HG03196 (cell line): ENCODE measurements around the gene PLEKHM3.
"Not testable (repeated sequence)": the region's sequence is repeated elsewhere in the genome, so short reads cannot be mapped to it uniquely, and the experiment has no call there.

Source experiments
- ATAC-seq: cut with Tn5 transposase; IDR thresholded peaks from one replicate; pipeline ENCODE4 v1.9.1; 2021; ENCODE audit not compliant: unreplicated experiment

PLEKHM3 gene

DNA sequence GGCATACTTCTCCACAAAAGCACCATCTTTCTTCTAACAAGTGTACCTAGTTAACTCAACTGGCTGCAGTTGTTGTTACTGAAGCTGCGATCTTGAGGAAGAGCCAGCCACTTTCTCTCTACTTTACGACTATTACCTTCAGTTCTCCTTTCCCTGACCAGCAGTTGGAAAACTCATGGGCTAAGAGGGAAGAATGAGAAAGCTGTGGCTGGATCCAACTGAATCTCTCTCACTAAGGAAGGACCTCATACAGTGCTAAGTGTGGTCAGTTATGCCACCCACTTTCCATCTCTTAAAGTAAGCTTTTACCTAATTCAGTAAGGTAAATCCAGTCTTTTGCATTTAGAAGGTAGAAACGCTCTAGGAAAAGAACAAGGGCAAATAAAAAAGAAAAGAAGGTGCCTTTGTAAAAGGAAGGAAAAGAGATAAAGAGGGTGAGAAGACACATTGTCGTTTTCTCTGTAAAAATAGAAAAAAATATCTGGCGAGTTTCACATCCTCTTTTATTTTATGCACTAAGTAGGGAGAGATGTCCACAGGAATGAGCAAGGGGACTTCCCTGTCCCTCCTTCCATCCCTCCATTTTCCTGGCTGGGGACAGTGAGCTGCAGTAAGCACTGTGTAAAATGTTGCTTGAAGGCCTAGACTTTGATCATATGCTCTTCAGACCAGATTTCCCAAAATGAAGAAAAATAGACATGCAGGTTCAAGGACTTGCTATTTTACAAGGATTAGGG is 73.4 kb downstream of the PLEKHM3 start:
- ATAC-seq: no peak

DNA sequence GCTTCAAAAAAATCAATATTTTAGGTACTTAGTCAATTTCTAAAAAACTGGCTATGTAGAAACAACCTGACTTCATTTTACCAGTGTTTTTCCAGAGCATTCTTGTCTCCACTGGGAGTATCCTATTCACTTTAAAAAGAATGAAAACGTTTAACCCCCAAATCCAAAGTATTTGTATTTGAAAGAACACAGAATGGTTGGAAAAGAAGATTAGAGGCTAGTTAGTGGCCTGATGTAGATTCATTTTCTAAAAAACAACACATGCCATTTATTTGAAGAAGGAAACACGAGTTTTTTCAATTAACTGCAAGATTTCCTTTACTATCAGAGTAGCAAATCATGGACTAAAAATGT is 74.6 kb downstream of the PLEKHM3 start:
- ATAC-seq: no peak

DNA sequence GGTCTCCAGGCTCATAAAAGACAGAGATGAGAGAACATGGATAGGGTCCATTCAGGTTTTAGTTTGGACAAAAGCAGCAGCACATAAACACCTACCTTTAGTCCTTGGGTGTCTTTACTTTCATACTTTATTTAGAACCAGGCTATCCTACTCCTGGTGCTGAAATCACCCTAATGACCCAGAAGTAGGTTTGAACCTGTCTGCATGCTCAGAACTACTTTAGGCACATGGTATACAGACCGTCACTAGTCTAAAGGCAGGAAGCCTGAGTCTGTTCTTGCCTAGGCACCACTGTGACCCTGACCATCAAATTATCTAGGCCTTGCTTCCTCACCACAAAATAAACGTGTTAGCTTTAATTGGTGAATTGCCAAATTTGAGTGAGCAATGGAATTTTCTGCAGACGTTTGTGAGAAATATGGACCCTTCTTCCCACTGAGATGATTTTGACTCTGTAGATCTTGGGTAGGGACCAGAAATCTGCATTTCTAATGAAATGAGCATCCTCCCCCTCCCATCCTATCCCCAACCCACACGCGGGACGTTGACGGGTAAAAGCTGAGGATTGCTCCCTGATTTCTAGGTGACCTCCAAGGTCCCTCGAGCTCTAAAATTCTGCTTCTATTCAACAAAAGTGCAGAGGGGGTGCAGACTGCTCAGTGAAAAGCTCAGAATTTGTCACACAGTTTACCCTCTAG is 75.1 kb downstream of the PLEKHM3 start:
- no peak for ATAC-seq

DNA sequence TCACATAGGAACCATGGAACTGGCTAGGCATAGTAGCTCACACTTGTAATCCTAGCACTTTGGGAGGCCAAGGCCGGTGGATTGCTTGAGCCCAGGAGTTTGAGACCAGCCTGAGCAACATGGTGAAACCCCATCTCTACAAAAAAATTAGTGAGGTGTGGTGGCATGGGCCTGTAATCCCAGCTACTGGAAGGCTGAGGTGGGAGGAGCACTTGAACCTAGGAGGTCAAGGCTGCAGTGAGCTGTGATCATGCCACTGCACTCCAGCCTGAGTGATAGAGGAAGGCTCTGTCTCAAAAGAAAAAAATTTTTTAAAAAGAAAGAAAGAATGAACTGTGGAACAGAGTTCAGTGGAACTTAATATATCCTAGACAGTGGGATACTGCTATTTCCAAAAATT is 76.1 kb downstream of the PLEKHM3 start:
- not testable (repeated sequence) for ATAC-seq

DNA sequence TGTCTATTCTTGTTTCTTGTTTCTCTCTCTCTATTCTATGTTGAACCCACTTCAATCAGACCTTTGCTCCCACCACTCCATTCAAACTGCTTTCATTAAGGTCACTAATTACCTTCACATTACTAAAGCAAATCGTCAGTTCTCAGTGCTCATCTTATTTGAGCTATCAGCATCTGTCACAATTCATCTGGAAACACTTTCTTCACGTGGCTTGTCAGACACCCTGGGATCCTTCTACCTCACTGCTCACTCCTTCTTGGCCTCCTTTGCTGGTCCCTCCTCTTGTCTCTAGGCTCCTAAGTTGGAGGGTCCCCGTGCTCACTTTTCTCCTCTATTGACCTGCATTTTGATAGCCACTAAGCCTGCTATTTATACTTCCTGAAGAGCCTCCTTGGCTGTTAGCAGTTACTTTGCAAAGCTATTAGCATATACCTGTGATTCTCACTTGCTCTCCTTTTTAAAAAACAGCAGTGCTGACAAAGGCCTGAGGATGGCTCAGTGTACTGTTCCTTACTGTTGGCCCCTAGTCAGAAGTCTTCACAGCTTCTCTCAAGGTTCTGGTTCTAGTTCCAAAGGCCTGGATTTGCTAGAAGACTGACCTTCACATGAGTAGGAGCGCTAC is 80.2 kb downstream of the PLEKHM3 start:
- ATAC-seq: no peak

DNA sequence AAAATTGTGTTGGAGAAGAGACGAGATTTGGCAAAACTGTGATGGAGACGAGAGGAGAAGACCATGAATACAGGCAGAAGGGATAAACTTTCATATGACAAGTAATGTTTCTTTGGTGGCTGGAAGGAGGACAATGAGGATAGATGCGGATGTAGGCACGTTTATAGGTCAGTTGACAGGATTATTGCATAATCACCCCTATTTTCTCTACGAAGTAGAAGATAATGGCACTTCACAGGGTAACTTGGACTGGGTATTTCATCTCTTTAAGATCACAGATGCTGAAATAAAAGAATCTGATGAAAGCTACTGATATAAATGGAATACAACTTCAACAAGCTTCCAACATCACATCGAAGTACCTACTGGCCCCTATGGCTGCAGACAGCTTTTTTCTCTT is 81.0 kb downstream of the PLEKHM3 start:
- ATAC-seq: no peak

DNA sequence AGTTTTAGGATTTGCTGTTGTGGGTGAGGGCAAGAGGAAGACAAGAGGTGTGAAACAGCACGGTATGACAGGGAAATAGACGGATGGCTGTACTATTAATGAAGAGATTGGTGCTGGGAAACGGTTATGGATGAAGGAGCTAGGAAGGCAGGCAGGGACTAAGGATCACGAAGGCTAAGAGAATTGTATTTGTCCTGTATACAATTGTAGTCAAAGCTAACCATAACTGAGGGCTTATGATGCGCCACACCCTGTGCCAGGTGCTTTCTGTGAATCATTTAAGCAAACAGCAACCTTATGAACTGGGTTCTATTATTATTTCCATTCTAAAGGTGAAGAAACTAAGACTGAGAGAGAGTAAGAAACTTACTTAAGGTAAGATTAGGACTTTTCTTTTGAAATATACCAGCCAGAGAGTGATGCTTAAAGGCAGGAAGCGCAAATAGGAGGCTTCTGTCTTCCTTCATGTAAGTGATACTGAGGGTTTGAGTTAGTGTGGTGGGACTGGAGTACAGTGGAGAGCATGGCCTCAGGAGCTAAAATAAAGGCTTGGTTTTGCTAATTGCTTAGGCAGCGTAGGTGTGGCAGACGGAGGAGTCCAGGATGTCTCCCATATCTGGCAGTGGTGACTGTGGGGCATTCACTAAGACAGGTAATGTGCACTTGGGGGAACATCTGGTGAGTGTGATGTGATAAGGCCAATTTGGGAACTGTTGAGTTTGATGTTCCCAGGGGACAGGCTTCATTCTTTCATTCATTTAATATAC is 85.8 kb downstream of the PLEKHM3 start:
- ATAC-seq: no peak

DNA sequence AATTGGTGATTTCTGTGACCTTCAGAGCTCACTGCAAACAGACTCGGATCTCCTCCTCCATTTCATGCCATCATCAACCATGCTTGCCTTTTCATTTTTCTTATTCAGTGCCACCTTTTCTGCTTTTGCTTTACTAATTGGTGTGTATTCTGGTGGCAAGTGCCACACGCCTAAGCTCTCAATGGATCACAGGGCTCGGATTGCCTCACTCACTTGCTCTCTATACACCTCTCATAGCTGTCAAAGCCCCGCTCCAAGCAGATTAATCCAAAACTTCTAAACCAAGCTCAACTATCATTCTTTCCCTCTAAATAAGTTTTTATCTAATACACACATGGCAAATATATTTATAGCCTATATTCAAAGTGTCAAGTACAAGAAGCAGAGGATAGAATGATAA is 86.4 kb downstream of the PLEKHM3 start:
- ATAC-seq: no peak

DNA sequence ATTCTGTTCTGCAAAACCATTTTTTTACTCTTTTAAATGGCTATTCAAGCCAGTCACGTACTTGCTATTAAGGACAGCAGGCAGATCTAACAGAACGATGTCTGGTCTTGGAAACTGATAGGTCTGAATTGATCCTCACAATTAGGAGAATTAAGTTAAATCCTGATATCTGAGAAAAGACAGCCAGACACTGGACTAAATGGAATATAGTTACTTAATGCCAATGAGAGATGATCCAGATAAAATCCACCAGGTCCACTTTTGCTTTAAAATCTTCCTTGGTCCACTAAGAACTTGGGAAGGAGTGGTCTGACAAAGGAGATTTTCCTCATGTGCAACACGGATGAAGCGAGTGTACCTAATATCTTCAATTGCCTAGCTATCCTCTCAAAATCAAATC is 86.9 kb downstream of the PLEKHM3 start:
- ATAC-seq: no peak

DNA sequence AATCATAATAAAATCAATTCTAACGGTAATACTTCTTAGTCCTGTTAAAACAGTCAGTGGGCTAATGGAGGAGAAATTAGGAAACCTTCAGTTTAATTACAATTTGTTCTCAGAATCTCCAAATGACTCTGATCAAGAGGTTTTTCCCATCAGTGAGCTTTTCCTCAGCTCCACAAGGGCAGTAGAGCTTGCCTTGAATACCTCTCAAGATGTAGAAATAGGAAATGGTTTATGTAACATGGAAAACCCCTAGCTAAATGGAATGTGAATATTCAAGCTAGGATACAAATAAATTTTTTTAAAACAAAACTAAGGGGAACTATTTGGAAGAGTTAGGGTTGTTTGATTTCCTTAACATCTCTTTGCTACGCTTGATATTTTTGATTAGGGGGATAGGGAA is 87.5 kb downstream of the PLEKHM3 start:
- ATAC-seq: no peak

DNA sequence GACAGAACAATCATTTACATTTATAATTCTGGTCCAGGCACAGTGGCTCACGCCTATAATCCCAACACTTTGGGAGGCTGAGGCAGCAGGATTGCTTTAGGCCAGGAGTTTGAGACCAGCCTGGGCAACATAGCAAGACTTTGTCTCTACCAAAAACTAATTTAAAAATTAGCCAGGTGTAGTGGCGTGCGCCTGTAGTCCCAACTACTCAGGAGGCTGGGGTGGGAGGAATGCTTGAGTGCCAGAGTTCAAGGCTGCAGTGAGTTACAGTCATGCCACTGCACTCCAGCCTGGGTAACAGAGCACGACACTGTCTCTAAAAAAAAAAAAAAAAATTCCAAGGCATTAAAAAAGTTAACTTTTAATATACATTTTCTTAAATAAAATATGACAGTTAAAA is 88.1 kb downstream of the PLEKHM3 start:
- ATAC-seq: no peak

DNA sequence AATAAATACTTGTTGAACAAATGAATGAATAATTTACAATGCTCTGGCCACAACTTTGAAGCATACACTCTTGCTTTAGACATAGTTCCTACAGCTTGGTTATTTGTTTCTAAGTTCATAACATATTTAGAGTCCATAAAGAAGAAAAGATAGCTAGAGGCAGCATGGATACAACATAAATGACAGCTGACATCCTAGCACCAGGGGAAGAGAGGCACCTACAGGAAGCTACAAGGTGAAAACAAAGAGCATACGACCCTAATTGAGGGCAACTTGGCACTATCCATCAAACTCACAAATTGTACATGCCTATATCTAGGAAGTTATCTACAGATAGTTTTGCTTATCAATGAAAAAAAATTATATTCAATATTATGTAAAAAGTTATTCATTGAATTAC is 88.9 kb downstream of the PLEKHM3 start:
- ATAC-seq: no peak

DNA sequence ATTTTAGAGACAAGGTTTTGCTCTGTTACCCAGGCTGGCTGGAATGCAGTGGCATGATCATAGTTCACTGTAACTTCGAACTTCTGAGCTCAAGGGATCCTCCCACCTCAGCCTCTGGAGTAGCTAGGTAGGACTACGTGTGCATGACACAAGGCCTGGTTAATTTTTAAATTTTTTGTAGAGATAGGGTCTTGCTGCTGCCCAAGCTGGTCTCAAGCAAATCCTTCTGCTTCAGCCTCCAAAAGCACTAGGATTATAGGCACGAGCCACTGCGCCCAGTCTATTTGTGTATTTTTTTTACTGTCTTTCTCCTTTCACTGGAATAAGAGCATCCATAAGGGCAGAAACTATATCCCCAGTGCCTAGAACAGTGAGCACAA is 89.3 kb downstream of the PLEKHM3 start:
- ATAC-seq: no peak

DNA sequence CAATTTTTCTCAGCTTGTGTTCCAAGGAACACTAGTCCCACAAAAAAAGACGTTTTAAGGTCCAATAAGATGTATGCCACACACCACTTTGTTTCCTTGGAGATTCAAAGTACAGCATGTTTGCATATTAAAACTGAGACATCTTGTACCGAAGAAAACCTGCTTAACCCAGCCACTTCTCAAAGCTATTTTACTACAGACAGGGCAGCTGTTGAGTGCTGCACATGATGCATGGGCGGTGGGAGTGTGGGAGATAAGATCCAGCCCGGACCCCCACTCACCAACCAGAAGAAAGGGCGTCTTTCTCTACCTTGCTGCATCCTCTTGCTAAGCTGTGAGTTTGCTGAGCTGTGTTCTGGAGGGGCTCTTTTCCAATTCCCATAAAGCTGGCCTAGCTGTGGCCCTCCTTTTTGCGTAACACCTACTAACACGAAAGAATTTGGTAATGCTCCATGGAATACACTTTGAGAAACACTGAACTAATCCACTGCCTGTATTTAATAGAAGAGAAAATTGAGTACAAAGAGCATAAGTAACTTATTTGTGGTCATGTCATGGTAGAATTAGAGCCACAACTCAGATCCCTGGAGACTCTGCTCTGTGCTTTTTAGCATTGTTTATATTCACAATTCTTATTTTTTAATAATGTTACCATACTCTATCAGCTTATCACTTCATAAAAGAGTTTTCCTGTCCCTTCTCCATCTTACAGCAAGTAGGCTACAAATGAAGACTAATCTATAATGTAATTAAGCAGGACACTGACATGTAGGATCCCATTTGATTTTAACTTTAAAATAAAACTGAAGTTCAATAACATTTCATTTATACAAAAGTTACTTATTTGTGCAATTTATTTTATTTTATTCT is 90.0 kb downstream of the PLEKHM3 start:
- no peak for ATAC-seq

DNA sequence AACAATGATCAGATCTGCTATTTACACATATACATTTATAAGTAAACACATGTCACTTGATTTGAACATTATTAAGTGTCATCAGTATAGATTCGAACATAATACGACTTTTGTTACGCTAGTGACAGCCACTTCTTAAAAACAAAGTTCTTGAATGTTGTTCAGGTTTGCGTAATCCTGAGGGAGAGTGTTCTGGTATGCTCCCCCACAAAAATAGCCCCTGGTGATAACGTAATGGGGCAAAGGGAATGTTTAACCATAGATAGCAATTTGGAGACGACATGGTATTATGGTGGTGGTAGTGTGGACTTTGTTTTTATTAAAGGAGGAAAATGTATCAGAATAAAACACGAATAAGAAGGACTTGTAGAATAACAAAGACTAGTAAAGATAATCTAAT is 90.6 kb downstream of the PLEKHM3 start:
- no peak for ATAC-seq

DNA sequence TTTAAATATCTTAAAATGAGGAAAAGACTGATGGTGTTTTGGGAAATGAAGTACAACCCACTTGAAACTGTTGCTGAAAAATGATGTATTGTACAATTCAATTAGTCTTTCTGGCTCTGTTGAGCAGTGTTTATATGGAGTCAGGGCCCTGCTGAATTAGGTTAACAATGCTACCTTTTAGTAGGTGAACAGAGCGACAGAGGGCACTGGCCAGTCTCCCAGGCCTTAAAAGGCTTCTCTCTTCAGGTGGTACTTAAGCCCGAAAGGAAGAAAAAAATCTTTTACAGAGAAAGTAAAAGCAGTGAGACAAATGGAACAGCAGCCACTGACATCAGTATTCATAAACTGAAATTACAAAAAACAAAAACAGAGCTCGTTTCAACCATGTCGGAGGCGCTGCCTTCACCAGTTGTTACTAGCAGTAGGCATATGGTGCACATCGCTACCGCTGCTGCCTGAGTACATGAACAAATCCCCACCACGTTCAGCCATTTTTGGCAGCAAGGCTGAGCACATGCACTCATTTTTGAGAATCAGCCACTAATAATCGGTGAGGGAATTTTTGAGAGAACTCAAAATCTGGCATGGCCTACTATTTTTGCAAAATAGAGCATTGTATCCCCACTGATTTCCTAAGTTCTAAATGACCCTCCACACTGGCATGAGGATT is 91.8 kb downstream of the PLEKHM3 start:
- ATAC-seq: no peak

DNA sequence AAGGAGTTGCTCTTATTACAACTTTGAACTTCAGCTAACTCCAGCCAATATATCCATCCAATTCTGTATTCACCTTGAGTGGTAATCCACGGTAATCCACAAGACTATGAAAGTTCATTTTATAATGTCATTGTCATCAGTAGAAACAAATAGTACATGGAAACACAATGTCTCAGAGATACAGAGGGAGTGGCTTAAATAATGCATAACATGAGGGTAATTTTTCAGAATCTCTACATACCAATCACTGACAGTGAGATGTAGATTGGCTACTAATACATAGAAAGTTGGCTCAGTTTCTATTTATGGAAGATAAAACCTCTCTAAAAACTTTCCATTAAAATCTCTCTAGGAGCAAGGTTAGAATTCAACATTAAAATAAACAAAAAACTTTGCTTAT is 93.2 kb downstream of the PLEKHM3 start:
- ATAC-seq: no peak

DNA sequence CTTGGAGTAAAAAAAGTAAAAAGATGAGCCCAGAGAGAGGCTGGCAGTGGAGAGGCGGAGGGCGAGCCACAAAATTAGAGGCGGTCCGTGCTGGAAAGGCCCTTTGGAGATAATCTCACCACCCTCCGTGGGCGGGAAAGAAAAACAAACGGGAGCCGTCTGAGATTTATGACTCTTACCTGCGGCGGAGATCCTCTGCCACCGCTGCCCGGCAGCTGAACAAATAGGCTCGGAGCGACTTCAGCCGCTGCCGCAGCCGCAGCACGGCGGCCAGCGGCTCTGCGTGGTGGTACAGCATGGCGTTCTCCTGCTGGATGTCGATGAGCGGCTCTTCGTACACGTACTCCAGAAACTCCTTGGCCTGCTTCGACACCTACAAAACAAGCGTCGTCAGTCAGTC is 94.6 kb downstream of the PLEKHM3 start:
- ATAC-seq: no peak

DNA sequence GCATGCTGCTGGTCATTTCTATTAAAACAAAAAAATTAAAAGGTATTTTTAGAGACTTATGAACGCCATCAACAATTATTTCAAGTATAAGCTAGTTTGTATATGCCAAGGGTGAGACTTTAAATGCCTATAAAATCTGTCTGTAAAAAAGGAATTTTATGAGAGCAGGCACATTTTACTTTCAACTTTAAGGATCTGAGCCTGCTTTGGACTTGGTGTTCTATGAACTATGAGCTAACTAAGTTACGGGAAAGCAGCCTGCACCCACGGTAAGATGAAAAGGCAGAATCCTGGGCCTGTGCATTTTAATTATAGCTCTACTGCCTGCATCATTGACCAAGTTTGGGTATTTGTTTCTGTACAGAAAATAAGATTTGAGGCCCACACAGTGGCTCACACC is 95.4 kb downstream of the PLEKHM3 start:
- no peak for ATAC-seq

DNA sequence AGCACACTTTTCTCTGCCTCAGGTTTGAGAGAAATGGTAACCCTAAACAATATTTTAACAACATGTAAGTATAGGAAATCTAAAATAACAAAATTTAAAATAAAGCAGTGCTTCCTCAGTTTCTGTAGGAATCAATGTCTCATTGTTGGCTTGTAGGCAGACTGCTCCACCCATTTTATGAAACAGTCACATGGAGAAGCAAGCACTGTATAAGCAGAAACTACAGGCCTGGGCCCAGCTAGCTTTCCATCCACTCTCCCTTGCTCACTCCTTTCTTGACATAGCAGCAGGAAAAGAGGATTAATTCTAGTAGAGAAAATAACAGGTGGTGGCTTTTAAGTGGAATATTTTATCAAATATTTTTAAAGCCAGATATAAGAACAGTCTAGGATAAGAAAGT is 97.2 kb downstream of the PLEKHM3 start:
- ATAC-seq: no peak
